Measurements from ENCODE around the gene LAMA2.

- TF ChIP-seq, protein P1, sequence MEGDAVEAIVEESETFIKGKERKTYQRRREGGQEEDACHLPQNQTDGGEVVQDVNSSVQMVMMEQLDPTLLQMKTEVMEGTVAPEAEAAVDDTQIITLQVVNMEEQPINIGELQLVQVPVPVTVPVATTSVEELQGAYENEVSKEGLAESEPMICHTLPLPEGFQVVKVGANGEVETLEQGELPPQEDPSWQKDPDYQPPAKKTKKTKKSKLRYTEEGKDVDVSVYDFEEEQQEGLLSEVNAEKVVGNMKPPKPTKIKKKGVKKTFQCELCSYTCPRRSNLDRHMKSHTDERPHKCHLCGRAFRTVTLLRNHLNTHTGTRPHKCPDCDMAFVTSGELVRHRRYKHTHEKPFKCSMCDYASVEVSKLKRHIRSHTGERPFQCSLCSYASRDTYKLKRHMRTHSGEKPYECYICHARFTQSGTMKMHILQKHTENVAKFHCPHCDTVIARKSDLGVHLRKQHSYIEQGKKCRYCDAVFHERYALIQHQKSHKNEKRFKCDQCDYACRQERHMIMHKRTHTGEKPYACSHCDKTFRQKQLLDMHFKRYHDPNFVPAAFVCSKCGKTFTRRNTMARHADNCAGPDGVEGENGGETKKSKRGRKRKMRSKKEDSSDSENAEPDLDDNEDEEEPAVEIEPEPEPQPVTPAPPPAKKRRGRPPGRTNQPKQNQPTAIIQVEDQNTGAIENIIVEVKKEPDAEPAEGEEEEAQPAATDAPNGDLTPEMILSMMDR (IDR thresholded peaks at IDR 0.05; ENCODE audit: low read length): no peak
- no peak for TF ChIP-seq EZH2 (IDR thresholded peaks at IDR 0.05; ENCODE audit: borderline replicate concordance, low read length)
These were observed 248.2 kb downstream of the LAMA2 start for GRCh38 chr6:129130959-129131681.
